NCI-H146 (cell line): ENCODE results near the gene TNFAIP8L3.

Source experiments
- DNase-seq: peaks from one replicate; lab custom pipeline; 2025; lab: John Stamatoyannopoulos, UW

TNFAIP8L3 gene

GRCh38 chr15:51060030-51060673 is 34.6 kb downstream of the TNFAIP8L3 start:
- DNase-seq, result no peak

GRCh38 chr15:51054535-51054934 is 40.2 kb downstream of the TNFAIP8L3 start:
- no peak for DNase-seq

GRCh38 chr15:51053571-51053970 is 41.1 kb downstream of the TNFAIP8L3 start:
- DNase-seq, result no peak

GRCh38 chr15:51051776-51052175 is 42.9 kb downstream of the TNFAIP8L3 start:
- no peak for DNase-seq

- no peak for DNase-seq
These were observed 45.6 kb downstream of the TNFAIP8L3 start for GRCh38 chr15:51049081-51049480.

- no peak for DNase-seq
These were observed 46.4 kb downstream of the TNFAIP8L3 start for GRCh38 chr15:51048308-51048707.

GRCh38 chr15:51046799-51047449 is 47.8 kb downstream of the TNFAIP8L3 start:
- DNase-seq, result no peak

- no peak for DNase-seq
These were observed 48.7 kb downstream of the TNFAIP8L3 start for GRCh38 chr15:51046016-51046415.

GRCh38 chr15:51044037-51044727 is 50.5 kb downstream of the TNFAIP8L3 start:
- peak; percentile 24 for DNase-seq

- no peak for DNase-seq
These were observed 55.8 kb downstream of the TNFAIP8L3 start for GRCh38 chr15:51038974-51039319.

- no peak for DNase-seq
These were observed 56.3 kb downstream of the TNFAIP8L3 start for GRCh38 chr15:51038162-51038973.

GRCh38 chr15:51037474-51037873 is 57.2 kb downstream of the TNFAIP8L3 start:
- DNase-seq, result peak; percentile 18

- no peak for DNase-seq
These were observed 63.9 kb downstream of the TNFAIP8L3 start for GRCh38 chr15:51030649-51031316.

GRCh38 chr15:51025454-51025846 is 69.3 kb downstream of the TNFAIP8L3 start:
- no peak for DNase-seq

- no peak for DNase-seq
These were observed 69.8 kb downstream of the TNFAIP8L3 start for GRCh38 chr15:51024735-51025453.

GRCh38 chr15:51023499-51023898 is 71.2 kb downstream of the TNFAIP8L3 start:
- no peak for DNase-seq

GRCh38 chr15:51022206-51022605 is 72.5 kb downstream of the TNFAIP8L3 start:
- DNase-seq, result no peak

- DNase-seq, result no peak
These were observed 78.1 kb downstream of the TNFAIP8L3 start for GRCh38 chr15:51016615-51017014.

- no peak for DNase-seq
These were observed 83.5 kb downstream of the TNFAIP8L3 start for GRCh38 chr15:51011212-51011611.

GRCh38 chr15:51007131-51007666 is 87.5 kb downstream of the TNFAIP8L3 start:
- no peak for DNase-seq
